SJCRH30 (cell line): ENCODE measurements around the gene EPHA3. TPM values are rescaled to one million over a fixed set of nuclear protein-coding genes. Genes with fewer than 3 reads are reported as not detected.
A peak's percentile ranks its signal among the peaks of the same experiment; 100 is the strongest.

ENCODE experiments used
- DNase-seq, 2 experiments: peaks; one replicate each; pipeline ENCODE4 v3.0.0-alpha.2; 2015 to 2020
- H3K27ac ChIP-seq: fragments of 250-450 bp; sonication (Bioruptor Pico); 2 replicates; pipeline ENCODE4 v1.5.1; 2020; ENCODE audit warnings: mild to moderate bottlenecking, moderate library complexity
- H3K27me3 ChIP-seq: fragments of 250-450 bp; sonication (Bioruptor Pico); 2 replicates; pipeline ENCODE4 v1.5.1; 2020; ENCODE audit warnings: mild to moderate bottlenecking, moderate library complexity
- H3K36me3 ChIP-seq: fragments of 250-450 bp; sonication (Bioruptor Pico); 2 replicates; pipeline ENCODE4 v1.5.1; 2020; ENCODE audit warnings: mild to moderate bottlenecking, moderate library complexity
- H3K4me1 ChIP-seq: fragments of 250-450 bp; sonication (Bioruptor Pico); 2 replicates; pipeline ENCODE4 v1.5.1; 2020; ENCODE audit warnings: mild to moderate bottlenecking, moderate library complexity
- H3K4me3 ChIP-seq: fragments of 250-450 bp; sonication (Bioruptor Pico); 2 replicates; pipeline ENCODE4 v1.5.1; 2020; ENCODE audit warnings: mild to moderate bottlenecking, moderate library complexity
- H3K9me3 ChIP-seq: fragments of 250-450 bp; sonication (Bioruptor Pico); replicated peaks from 2 replicates; pipeline ENCODE4 v1.5.1; 2020; ENCODE audit warnings: mild to moderate bottlenecking, moderate library complexity
- total RNA-seq: library from RNA; depleted of rRNA; stranded (reverse); fragments of >200 nt; shearing (Covaris generic); gene quantifications from 2 replicates; pipeline ENCODE4 v1.2.3, GENCODE V29; 2014

Gene EPHA3
- total RNA-seq, 1 experiment from 2014 or later: 1.1 TPM

- H3K27ac ChIP-seq: no peak overlapping the region
- no peaks in the 10 kb centered on the region for H3K36me3 ChIP-seq
- H3K27me3 ChIP-seq: no peaks in the 10 kb centered on the region
- DNase-seq: no peak
- no peaks in the 10 kb centered on the region for H3K4me1 ChIP-seq
- no peak overlapping the region for H3K4me3 ChIP-seq
- H3K9me3 ChIP-seq: no peaks in the 10 kb centered on the region
Measured at GRCh38 chr3:89171687-89172545, 64.5 kb downstream of the EPHA3 start.

- no peak overlapping the region for H3K4me3 ChIP-seq
- no peak overlapping the region for H3K27ac ChIP-seq
- H3K9me3 ChIP-seq: no peaks in the 10 kb centered on the region
- no peaks in the 10 kb centered on the region for H3K36me3 ChIP-seq
- H3K4me1 ChIP-seq: no peaks in the 10 kb centered on the region
- H3K27me3 ChIP-seq: no peaks in the 10 kb centered on the region
- no peak for DNase-seq
Measured at GRCh38 chr3:89173546-89173945, 66.1 kb downstream of the EPHA3 start.

- Histone ChIP-seq H3K4me1 (peaks cover 21% of the 10 kb centered on the region), H3K4me3 (peak overlapping the region; percentile 35), H3K27ac (peak overlapping the region; percentile 23; the same call in 1 of the 2 replicates), H3K27me3 (no peaks in the 10 kb centered on the region), H3K9me3 (no peaks in the 10 kb centered on the region), H3K36me3 (no peaks in the 10 kb centered on the region)
- peak; percentile 19 to 72 for DNase-seq
Measured at GRCh38 chr3:89179355-89180001, 72.1 kb downstream of the EPHA3 start.

DNA sequence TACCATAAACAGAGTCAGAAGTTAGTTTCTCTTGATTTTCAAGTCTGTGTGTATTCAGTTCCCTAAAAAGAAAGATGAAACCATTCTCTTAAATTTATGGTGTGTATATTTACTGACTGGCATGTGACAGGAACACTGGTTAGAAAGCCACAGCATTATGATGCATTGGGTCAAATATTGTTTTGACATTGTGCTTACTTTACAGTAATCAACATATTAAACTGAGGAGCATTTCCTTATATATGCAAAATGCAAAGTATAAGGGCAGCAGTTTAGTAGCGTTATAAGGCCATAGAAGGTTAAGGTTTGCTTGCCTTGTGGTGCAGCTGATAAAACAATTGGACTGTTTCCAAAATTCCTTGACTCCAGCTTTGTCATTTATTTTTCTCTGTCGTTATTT is 72.9 kb downstream of the EPHA3 start:
- Histone ChIP-seq H3K36me3 (no peaks in the 10 kb centered on the region), H3K27me3 (no peaks in the 10 kb centered on the region), H3K4me1 (peaks cover 21% of the 10 kb centered on the region), H3K9me3 (no peaks in the 10 kb centered on the region), H3K27ac (peak overlapping the region; percentile 23; the same call in 1 of the 2 replicates), H3K4me3 (0 out of 2 replicates have a peak overlapping the region, but pooled peaks have one; percentile 15)
- peak in 1 of 2 experiments; percentile 46 for DNase-seq

DNA sequence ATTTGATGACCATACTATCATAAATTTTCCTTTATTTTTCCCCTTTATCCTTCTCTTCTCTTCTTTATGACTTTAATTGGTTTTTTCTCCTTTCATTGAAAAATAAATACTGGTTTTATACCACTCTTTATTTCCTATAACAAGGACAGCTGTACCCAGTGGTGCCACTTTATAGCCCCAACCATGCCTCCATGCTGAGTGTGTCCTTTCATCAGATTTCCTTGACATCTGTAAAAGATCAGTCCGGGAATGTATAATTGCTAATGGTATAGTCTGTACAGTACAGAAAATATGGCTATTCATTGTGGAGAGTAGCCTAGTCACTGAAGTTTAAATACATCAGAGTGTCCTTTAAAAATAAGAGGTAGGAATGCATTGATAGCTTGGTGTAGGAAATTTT is 74.6 kb downstream of the EPHA3 start:
- Histone ChIP-seq H3K4me3 (no peak overlapping the region), H3K9me3 (no peaks in the 10 kb centered on the region), H3K27me3 (no peaks in the 10 kb centered on the region), H3K4me1 (peaks cover 28% of the 10 kb centered on the region), H3K27ac (no peak overlapping the region), H3K36me3 (no peaks in the 10 kb centered on the region)
- DNase-seq: no peak

GRCh38 chr3:89184151-89184995 is 77.0 kb downstream of the EPHA3 start:
- H3K27me3 ChIP-seq: no peaks in the 10 kb centered on the region
- DNase-seq: peak in 1 of 2 experiments; percentile 24
- peaks cover 20% of the 10 kb centered on the region for H3K4me1 ChIP-seq
- H3K27ac ChIP-seq: no peak overlapping the region
- no peak overlapping the region for H3K4me3 ChIP-seq
- H3K9me3 ChIP-seq: no peaks in the 10 kb centered on the region
- H3K36me3 ChIP-seq: no peaks in the 10 kb centered on the region

- Histone ChIP-seq H3K36me3 (no peaks in the 10 kb centered on the region), H3K9me3 (no peaks in the 10 kb centered on the region), H3K27ac (no peak overlapping the region), H3K4me1 (peaks cover 7% of the 10 kb centered on the region; the same call in 1 of the 2 replicates), H3K4me3 (no peak overlapping the region), H3K27me3 (no peaks in the 10 kb centered on the region)
- peak in 1 of 2 experiments; percentile 35 for DNase-seq
Measured at GRCh38 chr3:89186456-89186855, 79.0 kb downstream of the EPHA3 start.

DNA sequence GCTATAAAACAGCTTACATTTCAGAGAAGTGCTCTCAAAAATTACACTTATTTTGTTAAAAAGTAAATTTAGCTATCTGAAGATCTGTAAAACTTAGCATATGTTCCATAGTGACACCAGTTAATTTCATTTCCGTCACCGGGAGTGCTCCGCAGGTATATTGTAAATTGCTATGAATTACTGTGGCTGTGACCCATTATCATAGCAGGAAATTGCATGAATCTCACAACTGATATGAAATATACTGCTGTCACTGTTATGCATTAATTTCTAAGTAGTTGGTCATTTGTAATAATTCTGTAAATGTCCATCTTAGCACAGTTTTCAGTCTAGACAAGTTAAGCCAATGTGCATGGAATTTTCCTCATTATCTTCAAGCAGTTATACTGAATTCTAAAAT is 91.2 kb downstream of the EPHA3 start:
- Histone ChIP-seq H3K9me3 (no peaks in the 10 kb centered on the region), H3K27me3 (no peaks in the 10 kb centered on the region), H3K4me1 (no peaks in the 10 kb centered on the region), H3K36me3 (no peaks in the 10 kb centered on the region), H3K27ac (no peak overlapping the region), H3K4me3 (no peak overlapping the region)
- DNase-seq: no peak

GRCh38 chr3:89212619-89213018 is 105.2 kb downstream of the EPHA3 start:
- Histone ChIP-seq H3K9me3 (no peaks in the 10 kb centered on the region), H3K4me1 (peaks cover 8% of the 10 kb centered on the region; the same call in 1 of the 2 replicates), H3K27me3 (no peaks in the 10 kb centered on the region), H3K4me3 (no peak overlapping the region), H3K36me3 (no peaks in the 10 kb centered on the region), H3K27ac (no peak overlapping the region)
- DNase-seq: no peak

GRCh38 chr3:89216016-89216739 is 108.8 kb downstream of the EPHA3 start:
- H3K4me1 ChIP-seq: peaks cover 8% of the 10 kb centered on the region; the same call in 1 of the 2 replicates
- DNase-seq: no peak
- no peak overlapping the region for H3K27ac ChIP-seq
- peaks cover 5% of the 10 kb centered on the region; the same call in 1 of the 2 replicates for H3K9me3 ChIP-seq
- H3K36me3 ChIP-seq: no peaks in the 10 kb centered on the region
- no peak overlapping the region for H3K4me3 ChIP-seq
- no peaks in the 10 kb centered on the region for H3K27me3 ChIP-seq

- Histone ChIP-seq H3K4me1 (peaks cover 8% of the 10 kb centered on the region; the same call in 1 of the 2 replicates), H3K36me3 (no peaks in the 10 kb centered on the region), H3K4me3 (peak overlapping the region; percentile 47), H3K27ac (peak overlapping the region; percentile 14; the same call in 1 of the 2 replicates), H3K9me3 (peaks cover 5% of the 10 kb centered on the region; the same call in 1 of the 2 replicates), H3K27me3 (no peaks in the 10 kb centered on the region)
- DNase-seq: peak in 1 of 2 experiments; percentile 41
Measured at GRCh38 chr3:89217148-89217685, 109.8 kb downstream of the EPHA3 start.

GRCh38 chr3:89221924-89222323 is 114.5 kb downstream of the EPHA3 start:
- no peaks in the 10 kb centered on the region for H3K36me3 ChIP-seq
- H3K4me1 ChIP-seq: peaks cover 8% of the 10 kb centered on the region; the same call in 1 of the 2 replicates
- H3K27me3 ChIP-seq: no peaks in the 10 kb centered on the region

DNA sequence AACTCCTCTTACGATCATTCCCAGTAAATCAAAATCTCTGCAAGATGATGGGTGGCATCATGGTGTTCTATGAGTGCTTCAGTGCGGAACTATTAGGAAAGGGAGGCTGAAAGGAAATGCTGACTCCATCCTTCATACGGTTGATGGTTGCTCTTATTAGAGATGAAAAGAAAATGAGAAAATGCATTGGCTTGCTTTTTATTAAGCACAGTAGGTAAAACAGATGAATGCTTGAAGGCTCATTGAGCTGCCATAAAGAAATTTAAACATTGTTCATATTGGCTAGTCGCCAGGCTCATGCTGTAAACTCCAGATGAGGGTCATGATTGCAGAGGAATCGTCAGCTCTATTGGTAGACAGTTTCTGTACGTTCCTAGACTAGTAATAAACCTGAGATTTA is 115.8 kb downstream of the EPHA3 start:
- no peaks in the 10 kb centered on the region for H3K36me3 ChIP-seq
- H3K4me1 ChIP-seq: peaks cover 14% of the 10 kb centered on the region; the same call in 1 of the 2 replicates
- no peaks in the 10 kb centered on the region for H3K27me3 ChIP-seq
- no peak overlapping the region for H3K27ac ChIP-seq
- peaks cover 5% of the 10 kb centered on the region; the same call in 1 of the 2 replicates for H3K9me3 ChIP-seq
- no peak overlapping the region for H3K4me3 ChIP-seq
- DNase-seq: no peak

More at GRCh38 chr3:89221924-89222323, 114.5 kb downstream of the EPHA3 start:
- H3K9me3 ChIP-seq: peaks cover 5% of the 10 kb centered on the region; the same call in 1 of the 2 replicates
- no peak overlapping the region for H3K27ac ChIP-seq
- no peak for DNase-seq
- H3K4me3 ChIP-seq: no peak overlapping the region
